ENCODE measurements around the gene PLCH2.

DNA sequence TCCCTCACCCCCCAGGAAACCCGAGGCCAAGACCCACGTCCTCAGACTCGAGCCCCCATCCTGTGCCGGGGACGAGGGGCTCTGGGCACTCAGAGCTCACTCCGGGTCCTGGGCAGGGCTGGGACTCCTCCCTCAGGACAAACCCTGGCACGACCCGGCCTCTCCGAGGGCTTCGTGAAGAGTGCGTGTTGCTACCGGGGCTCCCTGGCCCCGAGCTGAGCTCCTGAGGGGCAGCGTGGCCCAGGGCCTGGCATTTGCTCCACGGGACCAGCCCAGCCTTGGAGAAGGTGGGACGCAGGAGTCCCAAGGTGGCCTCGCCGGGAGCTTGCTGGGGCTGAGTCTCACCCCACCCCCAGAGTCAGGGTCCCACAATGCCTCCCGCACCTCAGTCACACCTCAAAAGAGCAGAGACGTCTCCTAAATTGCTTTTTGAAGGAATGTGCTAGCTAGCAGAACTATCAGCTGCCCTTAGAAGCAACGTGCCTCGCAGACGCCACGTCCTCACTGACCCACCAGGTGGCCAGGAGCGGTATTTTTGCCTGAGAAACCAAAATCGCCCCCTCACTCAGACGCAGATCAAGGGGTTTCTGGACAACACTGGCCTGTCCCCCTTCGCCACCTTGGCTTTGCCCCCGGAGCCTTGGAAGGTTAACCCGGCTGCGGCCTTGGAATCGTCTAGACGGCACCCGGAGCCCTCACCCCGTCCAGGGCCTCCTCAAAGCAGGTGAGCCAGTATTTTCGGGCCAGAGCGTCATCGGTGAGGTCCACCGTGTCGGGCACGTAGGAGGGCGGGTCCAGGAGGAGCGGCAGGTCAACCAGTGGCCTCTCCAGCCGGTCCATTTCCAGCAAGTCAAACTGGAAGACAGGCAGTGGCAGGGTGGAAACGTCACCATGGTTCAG lies 39.0 kb downstream of the PLCH2 start:
- TF ChIP-seq, protein P1, sequence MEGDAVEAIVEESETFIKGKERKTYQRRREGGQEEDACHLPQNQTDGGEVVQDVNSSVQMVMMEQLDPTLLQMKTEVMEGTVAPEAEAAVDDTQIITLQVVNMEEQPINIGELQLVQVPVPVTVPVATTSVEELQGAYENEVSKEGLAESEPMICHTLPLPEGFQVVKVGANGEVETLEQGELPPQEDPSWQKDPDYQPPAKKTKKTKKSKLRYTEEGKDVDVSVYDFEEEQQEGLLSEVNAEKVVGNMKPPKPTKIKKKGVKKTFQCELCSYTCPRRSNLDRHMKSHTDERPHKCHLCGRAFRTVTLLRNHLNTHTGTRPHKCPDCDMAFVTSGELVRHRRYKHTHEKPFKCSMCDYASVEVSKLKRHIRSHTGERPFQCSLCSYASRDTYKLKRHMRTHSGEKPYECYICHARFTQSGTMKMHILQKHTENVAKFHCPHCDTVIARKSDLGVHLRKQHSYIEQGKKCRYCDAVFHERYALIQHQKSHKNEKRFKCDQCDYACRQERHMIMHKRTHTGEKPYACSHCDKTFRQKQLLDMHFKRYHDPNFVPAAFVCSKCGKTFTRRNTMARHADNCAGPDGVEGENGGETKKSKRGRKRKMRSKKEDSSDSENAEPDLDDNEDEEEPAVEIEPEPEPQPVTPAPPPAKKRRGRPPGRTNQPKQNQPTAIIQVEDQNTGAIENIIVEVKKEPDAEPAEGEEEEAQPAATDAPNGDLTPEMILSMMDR (IDR thresholded peaks at IDR 0.05; ENCODE audit: low read depth, low read length, missing input control), result no peak
- TF ChIP-seq, protein P2, sequence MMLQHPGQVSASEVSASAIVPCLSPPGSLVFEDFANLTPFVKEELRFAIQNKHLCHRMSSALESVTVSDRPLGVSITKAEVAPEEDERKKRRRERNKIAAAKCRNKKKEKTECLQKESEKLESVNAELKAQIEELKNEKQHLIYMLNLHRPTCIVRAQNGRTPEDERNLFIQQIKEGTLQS (IDR thresholded peaks at IDR 0.05), result no peak
- TF ChIP-seq TAF1 (conservative IDR thresholded peaks at IDR 0.05) (no peak), FOXA1 (IDR thresholded peaks at IDR 0.05) (no peak), GABPA (IDR thresholded peaks at IDR 0.05 in 1 of 2, conservative IDR thresholded peaks at IDR 0.05 in 1 of 2) (no peak), HNF4A (conservative IDR thresholded peaks at IDR 0.05) (no peak), RAD21 (IDR thresholded peaks at IDR 0.05) (no peak), EGR1 (IDR thresholded peaks at IDR 0.05; ENCODE audit: low read depth in 2 of 2) (no peak), YY1 (IDR thresholded peaks at IDR 0.05) (no peak), JUND (IDR thresholded peaks at IDR 0.05) (no peak), SP1 (IDR thresholded peaks at IDR 0.05) (no peak), RXRA (IDR thresholded peaks at IDR 0.05) (no peak)
- TF ChIP-seq, protein P3, sequence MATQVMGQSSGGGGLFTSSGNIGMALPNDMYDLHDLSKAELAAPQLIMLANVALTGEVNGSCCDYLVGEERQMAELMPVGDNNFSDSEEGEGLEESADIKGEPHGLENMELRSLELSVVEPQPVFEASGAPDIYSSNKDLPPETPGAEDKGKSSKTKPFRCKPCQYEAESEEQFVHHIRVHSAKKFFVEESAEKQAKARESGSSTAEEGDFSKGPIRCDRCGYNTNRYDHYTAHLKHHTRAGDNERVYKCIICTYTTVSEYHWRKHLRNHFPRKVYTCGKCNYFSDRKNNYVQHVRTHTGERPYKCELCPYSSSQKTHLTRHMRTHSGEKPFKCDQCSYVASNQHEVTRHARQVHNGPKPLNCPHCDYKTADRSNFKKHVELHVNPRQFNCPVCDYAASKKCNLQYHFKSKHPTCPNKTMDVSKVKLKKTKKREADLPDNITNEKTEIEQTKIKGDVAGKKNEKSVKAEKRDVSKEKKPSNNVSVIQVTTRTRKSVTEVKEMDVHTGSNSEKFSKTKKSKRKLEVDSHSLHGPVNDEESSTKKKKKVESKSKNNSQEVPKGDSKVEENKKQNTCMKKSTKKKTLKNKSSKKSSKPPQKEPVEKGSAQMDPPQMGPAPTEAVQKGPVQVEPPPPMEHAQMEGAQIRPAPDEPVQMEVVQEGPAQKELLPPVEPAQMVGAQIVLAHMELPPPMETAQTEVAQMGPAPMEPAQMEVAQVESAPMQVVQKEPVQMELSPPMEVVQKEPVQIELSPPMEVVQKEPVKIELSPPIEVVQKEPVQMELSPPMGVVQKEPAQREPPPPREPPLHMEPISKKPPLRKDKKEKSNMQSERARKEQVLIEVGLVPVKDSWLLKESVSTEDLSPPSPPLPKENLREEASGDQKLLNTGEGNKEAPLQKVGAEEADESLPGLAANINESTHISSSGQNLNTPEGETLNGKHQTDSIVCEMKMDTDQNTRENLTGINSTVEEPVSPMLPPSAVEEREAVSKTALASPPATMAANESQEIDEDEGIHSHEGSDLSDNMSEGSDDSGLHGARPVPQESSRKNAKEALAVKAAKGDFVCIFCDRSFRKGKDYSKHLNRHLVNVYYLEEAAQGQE (IDR thresholded peaks at IDR 0.05), result no peak
- TF ChIP-seq, protein P4, sequence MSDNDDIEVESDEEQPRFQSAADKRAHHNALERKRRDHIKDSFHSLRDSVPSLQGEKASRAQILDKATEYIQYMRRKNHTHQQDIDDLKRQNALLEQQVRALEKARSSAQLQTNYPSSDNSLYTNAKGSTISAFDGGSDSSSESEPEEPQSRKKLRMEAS (IDR thresholded peaks at IDR 0.05), result no peak

All from liver (tissue), 3 donors.